ENCODE results near the gene IFITM10. TPM values are rescaled to one million over a fixed set of nuclear protein-coding genes. Genes with fewer than 3 reads are reported as not detected.

Gene IFITM10
- total and polyA plus RNA-seq, 2 donors from 2014 or later, result 2.3 to 6.4 TPM

GRCh38 chr11:1765871-1766718 lies 15.7 kb upstream of the IFITM10 start:
- peaks cover 0 to 23% (median 15%) of the 10 kb centered on the region in 3 donors for H3K4me1 ChIP-seq (ENCODE audit: control insufficient read depth in 2 of 3, insufficient read depth in 2 of 3, low read depth in 1 of 3, low read length in 3 of 3)
- FAIRE-seq (no peak), DNase-seq (peak in 1 of 5 donors; percentile 56)
- peaks cover 0 to under 1% (median 0%) of the 10 kb centered on the region in 3 donors for H3K36me3 ChIP-seq (ENCODE audit: control insufficient read depth in 2 of 3, insufficient read depth in 3 of 3, low read length in 3 of 3)
- no peak overlapping the region for H3K27ac ChIP-seq (ENCODE audit: low read depth in 2 of 2, low read length in 2 of 2)
- no peak for TF ChIP-seq CTCF (IDR thresholded peaks at IDR 0.05; ENCODE audit: borderline replicate concordance, extremely low read depth, insufficient read depth)
- intact Hi-C loops (cut with DNase I), result no loop called here
- no peaks in the 10 kb centered on the region for H3K9me3 ChIP-seq (ENCODE audit: control insufficient read depth in 2 of 3, insufficient read depth in 1 of 3, low read length in 3 of 3)
- H3K27me3 ChIP-seq (ENCODE audit: control insufficient read depth, insufficient read depth, low read length), result no peaks in the 10 kb centered on the region
- H3K4me3 ChIP-seq (ENCODE audit: low read length in 3 of 3), result no peak overlapping the region
- no peak overlapping the region for H3K9ac ChIP-seq (ENCODE audit: low read length in 3 of 3)

GRCh38 chr11:1763796-1764661 lies 13.6 kb upstream of the IFITM10 start, which contains the start of gene CTSD:
Gene CTSD, minus strand, starts transcription at chr11:1763927. Its CDS starts 68 bp downstream, at chr11:1763859.
- Histone ChIP-seq H3K4me1 (ENCODE audit: control insufficient read depth in 2 of 3, insufficient read depth in 2 of 3, low read depth in 1 of 3, low read length in 3 of 3) (peaks cover 0 to 44% (median 31%) of the 10 kb centered on the region in 3 donors), H3K36me3 (ENCODE audit: control insufficient read depth in 2 of 3, insufficient read depth in 3 of 3, low read length in 3 of 3) (peaks cover 0 to 8% (median 2%) of the 10 kb centered on the region in 3 donors), H3K9ac (ENCODE audit: low read length in 3 of 3) (peak within 1 kb of the TSS in 2 of 3 donors; percentile 68 to 97), H3K4me3 (ENCODE audit: low read length in 3 of 3) (peak within 1 kb of the TSS; percentile 28 to 77 (median 74)), H3K27me3 (ENCODE audit: control insufficient read depth, insufficient read depth, low read length) (no peaks in the 10 kb centered on the region), H3K9me3 (ENCODE audit: control insufficient read depth in 2 of 3, insufficient read depth in 1 of 3, low read length in 3 of 3) (no peaks in the 10 kb centered on the region), H3K27ac (ENCODE audit: low read depth in 2 of 2, low read length in 2 of 2) (peak within 1 kb of the TSS; percentile 95 to 99)
- no peak for TF ChIP-seq CTCF (IDR thresholded peaks at IDR 0.05; ENCODE audit: borderline replicate concordance, extremely low read depth, insufficient read depth)
- intact Hi-C loops (cut with DNase I), result no loop called here
- no peak for FAIRE-seq
- peak; percentile 85 to 97 (median 91) for DNase-seq

GRCh38 chr11:1763336-1763795 lies 13.0 kb upstream of the IFITM10 start:
- peaks cover 0 to 8% (median 2%) of the 10 kb centered on the region in 3 donors for H3K36me3 ChIP-seq (ENCODE audit: control insufficient read depth in 2 of 3, insufficient read depth in 3 of 3, low read length in 3 of 3)
- H3K9me3 ChIP-seq (ENCODE audit: control insufficient read depth in 2 of 3, insufficient read depth in 1 of 3, low read length in 3 of 3), result no peaks in the 10 kb centered on the region
- peak in 1 of 5 donors; percentile 80 for DNase-seq
- no peak for TF ChIP-seq CTCF (IDR thresholded peaks at IDR 0.05; ENCODE audit: borderline replicate concordance, extremely low read depth, insufficient read depth)
- intact Hi-C loops (cut with DNase I), result no loop called here
- peaks cover 0 to 50% (median 31%) of the 10 kb centered on the region in 3 donors for H3K4me1 ChIP-seq (ENCODE audit: control insufficient read depth in 2 of 3, insufficient read depth in 2 of 3, low read depth in 1 of 3, low read length in 3 of 3)
- no peaks in the 10 kb centered on the region for H3K27me3 ChIP-seq (ENCODE audit: control insufficient read depth, insufficient read depth, low read length)
- H3K4me3 ChIP-seq (ENCODE audit: low read length in 3 of 3), result peak overlapping the region; percentile 26 to 77 (median 74)
- FAIRE-seq, result no peak
- H3K9ac ChIP-seq (ENCODE audit: low read length in 3 of 3), result peak overlapping the region in 2 of 3 donors; percentile 57 to 97
- peak overlapping the region; percentile 95 to 99 for H3K27ac ChIP-seq (ENCODE audit: low read depth in 2 of 2, low read length in 2 of 2)

Measured in kidney (tissue), 14 donors.